ENCODE measurements around the gene ANKRD45.
"Not testable (repeated sequence)": the region's sequence is repeated elsewhere in the genome, so short reads cannot be mapped to it uniquely, and the experiment has no call there.

DNA sequence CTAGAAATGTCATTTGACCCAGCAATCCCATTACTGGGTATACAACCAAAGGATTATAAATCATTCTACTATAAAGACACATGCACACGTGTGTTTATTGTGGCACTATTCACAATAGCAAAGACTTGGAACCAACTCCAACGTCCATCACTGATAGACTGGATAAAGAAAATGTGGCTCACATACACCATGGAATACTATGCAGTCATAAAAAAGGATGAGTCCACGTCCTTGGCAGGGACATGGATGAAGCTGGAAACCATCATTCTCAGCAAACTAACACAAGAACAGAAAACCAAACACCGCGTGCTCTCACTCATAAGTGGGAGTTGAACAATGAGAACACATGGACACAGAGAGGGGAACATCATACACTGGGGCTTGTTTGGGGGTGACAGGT, 10.5 kb upstream of the ANKRD45 start:
- TF ChIP-seq, protein P1, sequence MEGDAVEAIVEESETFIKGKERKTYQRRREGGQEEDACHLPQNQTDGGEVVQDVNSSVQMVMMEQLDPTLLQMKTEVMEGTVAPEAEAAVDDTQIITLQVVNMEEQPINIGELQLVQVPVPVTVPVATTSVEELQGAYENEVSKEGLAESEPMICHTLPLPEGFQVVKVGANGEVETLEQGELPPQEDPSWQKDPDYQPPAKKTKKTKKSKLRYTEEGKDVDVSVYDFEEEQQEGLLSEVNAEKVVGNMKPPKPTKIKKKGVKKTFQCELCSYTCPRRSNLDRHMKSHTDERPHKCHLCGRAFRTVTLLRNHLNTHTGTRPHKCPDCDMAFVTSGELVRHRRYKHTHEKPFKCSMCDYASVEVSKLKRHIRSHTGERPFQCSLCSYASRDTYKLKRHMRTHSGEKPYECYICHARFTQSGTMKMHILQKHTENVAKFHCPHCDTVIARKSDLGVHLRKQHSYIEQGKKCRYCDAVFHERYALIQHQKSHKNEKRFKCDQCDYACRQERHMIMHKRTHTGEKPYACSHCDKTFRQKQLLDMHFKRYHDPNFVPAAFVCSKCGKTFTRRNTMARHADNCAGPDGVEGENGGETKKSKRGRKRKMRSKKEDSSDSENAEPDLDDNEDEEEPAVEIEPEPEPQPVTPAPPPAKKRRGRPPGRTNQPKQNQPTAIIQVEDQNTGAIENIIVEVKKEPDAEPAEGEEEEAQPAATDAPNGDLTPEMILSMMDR (IDR thresholded peaks at IDR 0.05) = not testable (repeated sequence)
- not testable (repeated sequence) for TF ChIP-seq GABPB1 (CRISPR knock-in tag; IDR thresholded peaks at IDR 0.05); CREB1 (CRISPR knock-in tag; IDR thresholded peaks at IDR 0.05); TEAD4 (CRISPR knock-in tag; IDR thresholded peaks at IDR 0.05); NR2C2 (CRISPR knock-in tag; IDR thresholded peaks at IDR 0.05); ZBTB21 (CRISPR knock-in tag; IDR thresholded peaks at IDR 0.05; ENCODE audit: borderline replicate concordance); ETV6 (CRISPR knock-in tag; IDR thresholded peaks at IDR 0.05); ESRRA (CRISPR knock-in tag; IDR thresholded peaks at IDR 0.05; ENCODE audit: borderline replicate concordance)
- TF ChIP-seq, protein P2, sequence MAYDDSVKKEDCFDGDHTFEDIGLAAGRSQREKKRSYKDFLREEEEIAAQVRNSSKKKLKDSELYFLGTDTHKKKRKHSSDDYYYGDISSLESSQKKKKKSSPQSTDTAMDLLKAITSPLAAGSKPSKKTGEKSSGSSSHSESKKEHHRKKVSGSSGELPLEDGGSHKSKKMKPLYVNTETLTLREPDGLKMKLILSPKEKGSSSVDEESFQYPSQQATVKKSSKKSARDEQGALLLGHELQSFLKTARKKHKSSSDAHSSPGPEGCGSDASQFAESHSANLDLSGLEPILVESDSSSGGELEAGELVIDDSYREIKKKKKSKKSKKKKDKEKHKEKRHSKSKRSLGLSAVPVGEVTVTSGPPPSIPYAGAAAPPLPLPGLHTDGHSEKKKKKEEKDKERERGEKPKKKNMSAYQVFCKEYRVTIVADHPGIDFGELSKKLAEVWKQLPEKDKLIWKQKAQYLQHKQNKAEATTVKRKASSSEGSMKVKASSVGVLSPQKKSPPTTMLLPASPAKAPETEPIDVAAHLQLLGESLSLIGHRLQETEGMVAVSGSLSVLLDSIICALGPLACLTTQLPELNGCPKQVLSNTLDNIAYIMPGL (CRISPR knock-in tag; IDR thresholded peaks at IDR 0.05) = not testable (repeated sequence)
- TF ChIP-seq, protein P3, sequence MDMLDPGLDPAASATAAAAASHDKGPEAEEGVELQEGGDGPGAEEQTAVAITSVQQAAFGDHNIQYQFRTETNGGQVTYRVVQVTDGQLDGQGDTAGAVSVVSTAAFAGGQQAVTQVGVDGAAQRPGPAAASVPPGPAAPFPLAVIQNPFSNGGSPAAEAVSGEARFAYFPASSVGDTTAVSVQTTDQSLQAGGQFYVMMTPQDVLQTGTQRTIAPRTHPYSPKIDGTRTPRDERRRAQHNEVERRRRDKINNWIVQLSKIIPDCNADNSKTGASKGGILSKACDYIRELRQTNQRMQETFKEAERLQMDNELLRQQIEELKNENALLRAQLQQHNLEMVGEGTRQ (CRISPR knock-in tag; IDR thresholded peaks at IDR 0.05) = not testable (repeated sequence)
- TF ChIP-seq, protein P4, sequence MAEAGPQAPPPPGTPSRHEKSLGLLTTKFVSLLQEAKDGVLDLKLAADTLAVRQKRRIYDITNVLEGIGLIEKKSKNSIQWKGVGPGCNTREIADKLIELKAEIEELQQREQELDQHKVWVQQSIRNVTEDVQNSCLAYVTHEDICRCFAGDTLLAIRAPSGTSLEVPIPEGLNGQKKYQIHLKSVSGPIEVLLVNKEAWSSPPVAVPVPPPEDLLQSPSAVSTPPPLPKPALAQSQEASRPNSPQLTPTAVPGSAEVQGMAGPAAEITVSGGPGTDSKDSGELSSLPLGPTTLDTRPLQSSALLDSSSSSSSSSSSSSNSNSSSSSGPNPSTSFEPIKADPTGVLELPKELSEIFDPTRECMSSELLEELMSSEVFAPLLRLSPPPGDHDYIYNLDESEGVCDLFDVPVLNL (CRISPR knock-in tag; IDR thresholded peaks at IDR 0.05; ENCODE audit: borderline replicate concordance, low read depth) = not testable (repeated sequence)
- TF ChIP-seq, protein P5, sequence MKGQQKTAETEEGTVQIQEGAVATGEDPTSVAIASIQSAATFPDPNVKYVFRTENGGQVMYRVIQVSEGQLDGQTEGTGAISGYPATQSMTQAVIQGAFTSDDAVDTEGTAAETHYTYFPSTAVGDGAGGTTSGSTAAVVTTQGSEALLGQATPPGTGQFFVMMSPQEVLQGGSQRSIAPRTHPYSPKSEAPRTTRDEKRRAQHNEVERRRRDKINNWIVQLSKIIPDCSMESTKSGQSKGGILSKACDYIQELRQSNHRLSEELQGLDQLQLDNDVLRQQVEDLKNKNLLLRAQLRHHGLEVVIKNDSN (CRISPR knock-in tag; IDR thresholded peaks at IDR 0.05) = not testable (repeated sequence)
- TF ChIP-seq, protein P6, sequence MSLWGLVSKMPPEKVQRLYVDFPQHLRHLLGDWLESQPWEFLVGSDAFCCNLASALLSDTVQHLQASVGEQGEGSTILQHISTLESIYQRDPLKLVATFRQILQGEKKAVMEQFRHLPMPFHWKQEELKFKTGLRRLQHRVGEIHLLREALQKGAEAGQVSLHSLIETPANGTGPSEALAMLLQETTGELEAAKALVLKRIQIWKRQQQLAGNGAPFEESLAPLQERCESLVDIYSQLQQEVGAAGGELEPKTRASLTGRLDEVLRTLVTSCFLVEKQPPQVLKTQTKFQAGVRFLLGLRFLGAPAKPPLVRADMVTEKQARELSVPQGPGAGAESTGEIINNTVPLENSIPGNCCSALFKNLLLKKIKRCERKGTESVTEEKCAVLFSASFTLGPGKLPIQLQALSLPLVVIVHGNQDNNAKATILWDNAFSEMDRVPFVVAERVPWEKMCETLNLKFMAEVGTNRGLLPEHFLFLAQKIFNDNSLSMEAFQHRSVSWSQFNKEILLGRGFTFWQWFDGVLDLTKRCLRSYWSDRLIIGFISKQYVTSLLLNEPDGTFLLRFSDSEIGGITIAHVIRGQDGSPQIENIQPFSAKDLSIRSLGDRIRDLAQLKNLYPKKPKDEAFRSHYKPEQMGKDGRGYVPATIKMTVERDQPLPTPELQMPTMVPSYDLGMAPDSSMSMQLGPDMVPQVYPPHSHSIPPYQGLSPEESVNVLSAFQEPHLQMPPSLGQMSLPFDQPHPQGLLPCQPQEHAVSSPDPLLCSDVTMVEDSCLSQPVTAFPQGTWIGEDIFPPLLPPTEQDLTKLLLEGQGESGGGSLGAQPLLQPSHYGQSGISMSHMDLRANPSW (CRISPR knock-in tag; conservative IDR thresholded peaks at IDR 0.05; ENCODE audit: low read depth) = not testable (repeated sequence)
- TF ChIP-seq, protein P7, sequence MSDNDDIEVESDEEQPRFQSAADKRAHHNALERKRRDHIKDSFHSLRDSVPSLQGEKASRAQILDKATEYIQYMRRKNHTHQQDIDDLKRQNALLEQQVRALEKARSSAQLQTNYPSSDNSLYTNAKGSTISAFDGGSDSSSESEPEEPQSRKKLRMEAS (CRISPR knock-in tag; IDR thresholded peaks at IDR 0.05) = not testable (repeated sequence)

All from WTC11 (cell line).